Right forelimb (tissue), 1 donor: ENCODE measurements around the gene MEF2C.

Source experiments
- DNase-seq: peaks from one replicate; pipeline ENCODE4 v3.0.0-alpha.2; 2018

The MEF2C gene

GRCh38 chr5:88888291-88888690 is 5.3 kb upstream of the MEF2C start:
- DNase-seq = no peak

DNA sequence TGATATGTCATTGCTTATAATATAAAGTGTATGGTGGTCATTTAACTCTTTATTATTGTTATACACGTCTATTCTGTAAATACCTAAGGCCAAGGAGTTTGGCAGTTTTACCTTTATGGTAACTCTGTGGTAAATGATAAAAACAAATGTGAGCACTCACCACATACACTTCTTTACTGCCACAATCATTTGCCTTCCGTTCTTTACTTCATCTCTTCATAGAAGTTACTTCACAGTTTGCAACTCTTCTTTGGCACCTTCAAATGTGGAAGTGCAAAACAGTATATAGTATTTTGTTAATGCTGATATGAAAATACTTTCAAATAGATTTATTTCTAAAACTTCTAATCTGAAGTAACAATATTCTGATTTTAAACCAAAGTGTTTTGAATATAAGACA is 4.4 kb upstream of the MEF2C start:
- no peak for DNase-seq

DNA sequence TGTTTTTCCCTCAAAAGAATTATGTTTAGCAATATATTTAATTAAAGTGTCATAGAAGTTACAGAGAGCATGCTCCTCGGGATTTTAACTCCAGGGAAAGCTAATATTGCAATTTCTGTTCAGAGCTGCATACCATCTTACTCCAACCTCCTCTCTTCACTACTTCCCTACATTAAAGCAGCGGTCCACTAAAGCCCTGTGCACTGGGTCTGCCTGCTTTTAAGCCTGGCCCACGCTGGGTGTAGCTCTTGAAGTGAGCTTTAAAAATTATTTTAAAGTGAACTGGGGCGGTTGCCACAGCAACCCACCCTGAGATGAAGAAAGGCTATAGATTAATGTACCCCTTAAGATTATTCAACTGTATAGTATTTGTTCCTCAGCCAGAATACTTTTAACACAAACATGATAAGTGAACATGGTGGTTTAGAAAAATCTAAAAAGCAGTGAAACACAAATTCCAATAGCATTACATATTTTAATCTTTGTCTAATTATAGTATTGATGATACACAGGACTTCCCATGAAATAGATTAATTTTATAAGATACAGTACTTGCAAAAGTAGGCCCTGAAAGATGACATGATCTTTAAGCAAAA is 3.9 kb upstream of the MEF2C start:
- DNase-seq = no peak

DNA sequence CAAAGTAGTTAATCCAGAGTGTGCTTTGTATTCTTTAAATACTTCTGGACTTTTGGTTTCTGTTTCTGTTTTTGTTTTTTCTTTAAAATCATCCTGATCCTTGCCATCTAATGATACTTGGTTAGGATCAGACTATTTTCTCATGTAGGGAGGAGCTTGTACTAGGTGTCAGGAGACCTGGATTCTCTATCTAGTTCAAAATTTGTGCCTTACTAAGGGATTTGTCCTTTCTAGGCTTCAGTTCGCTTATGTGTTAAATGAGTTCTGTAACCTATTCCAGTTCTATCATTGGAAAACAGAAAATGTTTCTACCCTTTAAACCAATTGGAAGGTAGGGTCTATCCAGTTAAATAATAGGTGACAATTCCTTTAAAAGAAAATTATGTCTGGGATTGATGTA is 3.3 kb upstream of the MEF2C start:
- DNase-seq = no peak

GRCh38 chr5:88885002-88885401 is 2.0 kb upstream of the MEF2C start:
- DNase-seq = no peak

- no peak for DNase-seq
Measured at GRCh38 chr5:88884608-88884877, 1.6 kb upstream of the MEF2C start.

- DNase-seq = peak; percentile 81
Measured at GRCh38 chr5:88883836-88884607, 1.0 kb upstream of the MEF2C start.

DNA sequence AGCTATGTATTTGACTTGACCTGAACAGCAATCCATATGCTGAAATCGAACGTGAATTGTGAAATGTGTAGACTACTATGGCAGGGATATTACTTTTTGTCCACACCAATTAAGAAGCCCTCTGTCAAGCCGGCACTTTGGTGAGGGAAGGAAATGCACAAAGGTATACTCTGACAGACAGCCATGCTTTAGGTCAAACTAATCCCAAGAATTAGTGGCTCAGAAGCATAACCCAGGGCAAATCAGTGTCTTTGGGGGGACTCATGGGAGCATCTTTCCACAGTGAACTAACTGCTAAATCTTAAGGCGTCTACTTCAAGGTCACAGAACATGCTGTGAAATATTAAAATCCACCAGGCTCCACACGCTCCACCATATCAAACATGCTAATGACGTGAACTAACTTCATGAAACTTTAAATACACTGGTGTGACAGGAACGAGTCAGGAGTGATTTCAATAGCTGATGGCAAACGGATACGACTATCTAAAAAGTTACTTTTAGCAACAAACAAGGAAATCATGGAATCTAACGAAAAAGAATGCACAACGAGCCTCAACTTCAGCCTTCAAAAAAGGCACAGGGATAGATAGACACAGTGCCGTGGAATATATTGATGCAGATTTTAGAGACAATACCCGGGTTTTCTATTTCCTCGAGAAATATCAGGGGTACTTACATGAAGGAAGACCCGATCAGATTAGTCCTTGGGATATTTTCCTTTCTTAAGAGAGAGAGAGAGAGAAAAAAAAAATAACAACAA is 527 bp downstream of the MEF2C start:
- DNase-seq = no peak

DNA sequence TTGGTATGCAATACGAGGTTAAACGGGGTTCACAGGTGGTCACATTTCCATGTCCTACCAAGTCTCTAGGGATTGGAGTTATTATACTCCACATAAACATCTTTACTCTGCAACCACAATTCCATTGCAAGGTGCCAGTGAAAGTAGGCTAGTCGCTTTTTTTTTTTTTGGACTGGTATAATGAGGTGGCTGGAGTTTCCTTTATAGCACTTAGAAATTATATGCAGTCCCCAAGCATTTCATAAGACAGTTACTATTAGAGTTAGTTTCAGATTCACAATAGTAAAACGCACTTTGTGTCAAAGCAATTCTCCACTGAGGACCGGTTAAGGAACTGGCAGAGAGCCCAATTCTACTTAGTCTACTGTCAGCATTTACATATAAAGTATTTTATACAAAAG is 1.4 kb downstream of the MEF2C start:
- no peak for DNase-seq

GRCh38 chr5:88880201-88880600 is 2.8 kb downstream of the MEF2C start:
- no peak for DNase-seq

GRCh38 chr5:88879724-88880123 is 3.3 kb downstream of the MEF2C start:
- no peak for DNase-seq

DNA sequence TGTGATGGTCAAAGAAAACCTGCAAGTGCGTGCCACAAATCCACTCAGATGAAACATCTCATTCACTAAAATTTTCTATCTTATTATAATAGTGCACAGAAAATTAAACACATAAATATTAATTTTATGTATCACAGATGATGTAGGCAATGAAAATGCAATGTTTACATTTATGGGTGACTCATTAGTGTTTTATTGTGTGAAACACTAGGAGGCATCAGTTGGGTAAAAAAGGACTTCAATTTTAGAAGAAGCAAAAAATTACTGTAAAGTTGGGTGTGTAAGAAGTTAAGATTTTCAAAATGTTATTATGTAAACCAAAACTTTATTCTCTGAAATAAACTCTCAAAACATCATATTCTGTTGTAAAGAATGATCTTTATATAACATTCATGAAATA is 4.0 kb downstream of the MEF2C start:
- no peak for DNase-seq

GRCh38 chr5:88877826-88878225 is 5.2 kb downstream of the MEF2C start:
- no peak for DNase-seq

GRCh38 chr5:88876714-88877113 is 6.3 kb downstream of the MEF2C start:
- no peak for DNase-seq

DNA sequence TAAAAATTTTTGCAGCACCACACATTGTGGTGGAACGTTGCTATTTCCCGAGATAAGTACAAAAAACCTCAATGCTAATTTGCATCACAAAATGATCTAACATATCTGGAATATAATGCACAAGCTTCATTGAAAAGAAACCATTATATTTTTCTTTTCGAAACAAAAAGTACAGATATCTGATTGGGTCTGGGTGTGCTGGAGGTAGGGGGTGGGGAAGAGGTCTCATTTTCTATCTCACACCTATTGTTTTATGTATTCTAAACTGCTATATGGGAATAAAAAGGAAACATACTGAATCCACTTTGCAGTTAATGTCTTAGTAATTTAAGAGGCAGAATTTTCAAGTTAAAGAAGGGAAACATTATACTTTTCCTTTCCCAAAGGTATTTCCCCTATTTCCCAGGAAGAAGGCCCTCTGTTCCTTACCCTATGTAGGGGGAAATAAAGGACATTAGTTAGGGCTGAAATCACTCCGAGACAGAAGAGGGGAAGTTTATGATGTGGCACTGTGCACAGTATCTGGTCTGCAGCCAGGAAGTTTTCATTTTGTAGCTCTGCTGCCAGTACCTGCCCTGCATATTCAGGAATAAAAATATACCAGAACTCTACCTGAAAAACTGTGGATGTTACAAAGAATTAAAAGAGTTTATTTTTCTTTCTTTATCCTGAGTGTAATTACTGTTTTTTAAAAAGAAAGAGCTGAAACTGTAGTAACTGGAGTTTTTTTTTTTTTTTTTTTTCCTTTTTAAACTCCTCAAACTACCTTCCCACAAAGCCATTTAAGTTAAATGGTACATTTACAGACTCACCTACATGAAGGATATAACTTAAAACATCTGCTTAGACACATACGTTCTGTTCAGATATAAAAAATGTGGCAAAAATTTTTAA is 7.4 kb downstream of the MEF2C start:
- no peak for DNase-seq

GRCh38 chr5:88873447-88873846 is 9.5 kb downstream of the MEF2C start:
- no peak for DNase-seq

GRCh38 chr5:88872971-88873370 is 10.0 kb downstream of the MEF2C start:
- no peak for DNase-seq

DNA sequence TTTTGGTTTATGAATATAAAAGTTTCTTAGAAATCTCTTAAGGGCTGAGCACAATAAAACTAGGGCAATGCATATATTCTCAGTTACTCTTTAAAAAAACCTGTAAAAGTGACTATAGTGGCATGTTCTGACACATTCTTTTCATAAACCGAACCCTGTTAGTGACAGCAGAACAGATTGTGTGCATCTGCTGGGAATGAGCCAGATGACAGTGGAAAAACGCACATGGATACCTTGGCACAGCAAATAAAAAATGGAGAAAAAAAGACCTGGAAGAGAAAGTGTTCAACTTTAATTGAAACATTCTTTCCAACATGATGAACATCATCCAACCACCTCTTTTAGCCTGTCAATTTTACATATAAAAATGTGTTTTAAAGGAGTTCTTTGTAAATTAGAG is 12.7 kb downstream of the MEF2C start:
- no peak for DNase-seq

GRCh38 chr5:88868468-88869068 is 14.4 kb downstream of the MEF2C start:
- DNase-seq = no peak

GRCh38 chr5:88867638-88868037 is 15.3 kb downstream of the MEF2C start:
- no peak for DNase-seq

- no peak for DNase-seq
Measured at GRCh38 chr5:88863523-88863922, 19.5 kb downstream of the MEF2C start.

- DNase-seq = no peak
Measured at GRCh38 chr5:88862547-88863175, 20.3 kb downstream of the MEF2C start.
